ENCODE measurements around the gene CA12.

The CA12 gene

GRCh38 chr15:63331456-63331855, 50.2 kb downstream of the CA12 start:
- Histone ChIP-seq H3K9ac (ENCODE audit: low read length) (no peak overlapping the region), H3K36me3 (ENCODE audit: control insufficient read depth in 1 of 2, insufficient read depth in 2 of 2, low read depth in 1 of 2, low read length in 2 of 2) (peaks cover 6 to 83% of the 10 kb centered on the region in 2 experiments), H4K91ac (ENCODE audit: low read length) (no peak overlapping the region), H2BK12ac (ENCODE audit: low read length in 2 of 2) (no peak overlapping the region), H3K18ac (ENCODE audit: low read depth in 1 of 2, low read length in 2 of 2) (no peak overlapping the region), H2AFZ (ENCODE audit: low read depth, low read length) (no peak overlapping the region), H3K4me1 (ENCODE audit: control insufficient read depth, insufficient read depth, low read depth, low read length) (peaks cover 12% of the 10 kb centered on the region), H2AK5ac (ENCODE audit: low read length, severe bottlenecking) (no peak overlapping the region), H3K27ac (ENCODE audit: low read length, poor library complexity, severe bottlenecking) (no peak overlapping the region), H3K4ac (ENCODE audit: low read depth in 1 of 2, low read length in 2 of 2) (no peak overlapping the region), H2BK120ac (ENCODE audit: low read depth, low read length) (no peak overlapping the region), H3K23ac (ENCODE audit: low read length in 2 of 2) (no peak overlapping the region), H3K4me2 (ENCODE audit: low read length, poor library complexity, severe bottlenecking) (no peak overlapping the region), H3K9me3 (ENCODE audit: control insufficient read depth, low read length) (no peaks in the 10 kb centered on the region), H3K14ac (ENCODE audit: low read length in 2 of 2) (peak overlapping the region in 1 of 2 experiments; percentile 44), H3K4me3 (ENCODE audit: insufficient read depth in 1 of 2, low read depth in 1 of 2, low read length in 2 of 2) (no peak overlapping the region), H3K79me1 (replicated peaks; ENCODE audit: low read length, poor library complexity, severe bottlenecking) (no peaks in the 10 kb centered on the region), H2BK15ac (ENCODE audit: low read depth, poor library complexity, severe bottlenecking) (no peak overlapping the region), H2BK5ac (ENCODE audit: low read depth, low read length, poor library complexity, severe bottlenecking) (no peak overlapping the region), H4K8ac (ENCODE audit: low read length) (no peak overlapping the region), H3K27me3 (ENCODE audit: control insufficient read depth in 1 of 2, insufficient read depth in 1 of 2, low read length in 2 of 2) (no peaks in the 10 kb centered on the region)
- 93% methylated on average over 12 of the region's 12 CpGs for WGBS
- DNase-seq: no peak

GRCh38 chr15:63330926-63331325, 50.7 kb downstream of the CA12 start:
- Histone ChIP-seq H2BK15ac (ENCODE audit: low read depth, poor library complexity, severe bottlenecking) (no peak overlapping the region), H3K18ac (ENCODE audit: low read depth in 1 of 2, low read length in 2 of 2) (no peak overlapping the region), H2AK5ac (ENCODE audit: low read length, severe bottlenecking) (no peak overlapping the region), H3K14ac (ENCODE audit: low read length in 2 of 2) (no peak overlapping the region), H3K9me3 (ENCODE audit: control insufficient read depth, low read length) (no peaks in the 10 kb centered on the region), H3K27ac (ENCODE audit: low read length, poor library complexity, severe bottlenecking) (no peak overlapping the region), H2BK5ac (ENCODE audit: low read depth, low read length, poor library complexity, severe bottlenecking) (no peak overlapping the region), H3K79me1 (replicated peaks; ENCODE audit: low read length, poor library complexity, severe bottlenecking) (no peaks in the 10 kb centered on the region), H3K9ac (ENCODE audit: low read length) (no peak overlapping the region), H3K4me2 (ENCODE audit: low read length, poor library complexity, severe bottlenecking) (no peak overlapping the region), H2AFZ (ENCODE audit: low read depth, low read length) (no peak overlapping the region), H4K91ac (ENCODE audit: low read length) (no peak overlapping the region), H3K27me3 (ENCODE audit: control insufficient read depth in 1 of 2, insufficient read depth in 1 of 2, low read length in 2 of 2) (no peaks in the 10 kb centered on the region), H4K8ac (ENCODE audit: low read length) (no peak overlapping the region), H2BK120ac (ENCODE audit: low read depth, low read length) (no peak overlapping the region), H3K4me3 (ENCODE audit: insufficient read depth in 1 of 2, low read depth in 1 of 2, low read length in 2 of 2) (no peak overlapping the region), H3K4me1 (ENCODE audit: control insufficient read depth, insufficient read depth, low read depth, low read length) (peaks cover 12% of the 10 kb centered on the region), H2BK12ac (ENCODE audit: low read length in 2 of 2) (no peak overlapping the region), H3K4ac (ENCODE audit: low read depth in 1 of 2, low read length in 2 of 2) (no peak overlapping the region), H3K36me3 (ENCODE audit: control insufficient read depth in 1 of 2, insufficient read depth in 2 of 2, low read depth in 1 of 2, low read length in 2 of 2) (peaks cover 5 to 84% of the 10 kb centered on the region in 2 experiments), H3K23ac (ENCODE audit: low read length in 2 of 2) (no peak overlapping the region)
- WGBS: 96% methylated on average over 10 of the region's 10 CpGs
- DNase-seq: no peak

GRCh38 chr15:63329567-63330350, 51.9 kb downstream of the CA12 start:
- no peak overlapping the region for H2BK15ac ChIP-seq (ENCODE audit: low read depth, poor library complexity, severe bottlenecking)
- no peaks in the 10 kb centered on the region for H3K79me1 ChIP-seq (replicated peaks; ENCODE audit: low read length, poor library complexity, severe bottlenecking)
- H3K27me3 ChIP-seq (ENCODE audit: control insufficient read depth in 1 of 2, insufficient read depth in 1 of 2, low read length in 2 of 2): no peaks in the 10 kb centered on the region
- H3K4ac ChIP-seq (ENCODE audit: low read depth in 1 of 2, low read length in 2 of 2): no peak overlapping the region
- no peak overlapping the region for H2AFZ ChIP-seq (ENCODE audit: low read depth, low read length)
- no peak overlapping the region for H4K91ac ChIP-seq (ENCODE audit: low read length)
- H3K14ac ChIP-seq (ENCODE audit: low read length in 2 of 2): peak overlapping the region in 1 of 2 experiments; percentile 80
- H2AK5ac ChIP-seq (ENCODE audit: low read length, severe bottlenecking): no peak overlapping the region
- 98% methylated on average over 5 of the region's 5 CpGs for WGBS
- H3K18ac ChIP-seq (ENCODE audit: low read depth in 1 of 2, low read length in 2 of 2): peak overlapping the region in 1 of 2 experiments; percentile 52
- no peak overlapping the region for H3K23ac ChIP-seq (ENCODE audit: low read length in 2 of 2)
- H3K27ac ChIP-seq (ENCODE audit: low read length, poor library complexity, severe bottlenecking): no peak overlapping the region
- peaks cover 10% of the 10 kb centered on the region for H3K4me1 ChIP-seq (ENCODE audit: control insufficient read depth, insufficient read depth, low read depth, low read length)
- peaks cover 4 to 86% of the 10 kb centered on the region in 2 experiments for H3K36me3 ChIP-seq (ENCODE audit: control insufficient read depth in 1 of 2, insufficient read depth in 2 of 2, low read depth in 1 of 2, low read length in 2 of 2)
- H4K8ac ChIP-seq (ENCODE audit: low read length): no peak overlapping the region
- H2BK12ac ChIP-seq (ENCODE audit: low read length in 2 of 2): peak overlapping the region in 1 of 2 experiments; percentile 35
- no peak overlapping the region for H3K9ac ChIP-seq (ENCODE audit: low read length)
- H3K9me3 ChIP-seq (ENCODE audit: control insufficient read depth, low read length): no peaks in the 10 kb centered on the region
- no peak overlapping the region for H2BK120ac ChIP-seq (ENCODE audit: low read depth, low read length)
- no peak overlapping the region for H2BK5ac ChIP-seq (ENCODE audit: low read depth, low read length, poor library complexity, severe bottlenecking)
- no peak overlapping the region for H3K4me3 ChIP-seq (ENCODE audit: insufficient read depth in 1 of 2, low read depth in 1 of 2, low read length in 2 of 2)
- no peak overlapping the region for H3K4me2 ChIP-seq (ENCODE audit: low read length, poor library complexity, severe bottlenecking)
- DNase-seq: no peak

- no peak overlapping the region for H3K4me3 ChIP-seq (ENCODE audit: insufficient read depth in 1 of 2, low read depth in 1 of 2, low read length in 2 of 2)
- H2BK5ac ChIP-seq (ENCODE audit: low read depth, low read length, poor library complexity, severe bottlenecking): no peak overlapping the region
- H3K27ac ChIP-seq (ENCODE audit: low read length, poor library complexity, severe bottlenecking): no peak overlapping the region
- DNase-seq: no peak
- no peak overlapping the region for H3K23ac ChIP-seq (ENCODE audit: low read length in 2 of 2)
- no peaks in the 10 kb centered on the region for H3K79me1 ChIP-seq (replicated peaks; ENCODE audit: low read length, poor library complexity, severe bottlenecking)
- no peak overlapping the region for H3K14ac ChIP-seq (ENCODE audit: low read length in 2 of 2)
- H2BK120ac ChIP-seq (ENCODE audit: low read depth, low read length): no peak overlapping the region
- WGBS: 87% methylated on average over 12 of the region's 12 CpGs
- H3K36me3 ChIP-seq (ENCODE audit: control insufficient read depth in 1 of 2, insufficient read depth in 2 of 2, low read depth in 1 of 2, low read length in 2 of 2): peaks cover 4 to 81% of the 10 kb centered on the region in 2 experiments
- no peak overlapping the region for H3K18ac ChIP-seq (ENCODE audit: low read depth in 1 of 2, low read length in 2 of 2)
- no peak overlapping the region for H2BK12ac ChIP-seq (ENCODE audit: low read length in 2 of 2)
- H3K4me1 ChIP-seq (ENCODE audit: control insufficient read depth, insufficient read depth, low read depth, low read length): peaks cover 10% of the 10 kb centered on the region
- H4K91ac ChIP-seq (ENCODE audit: low read length): no peak overlapping the region
- no peak overlapping the region for H4K8ac ChIP-seq (ENCODE audit: low read length)
- H3K9ac ChIP-seq (ENCODE audit: low read length): no peak overlapping the region
- H2AK5ac ChIP-seq (ENCODE audit: low read length, severe bottlenecking): no peak overlapping the region
- no peak overlapping the region for H2AFZ ChIP-seq (ENCODE audit: low read depth, low read length)
- no peak overlapping the region for H2BK15ac ChIP-seq (ENCODE audit: low read depth, poor library complexity, severe bottlenecking)
- no peak overlapping the region for H3K4ac ChIP-seq (ENCODE audit: low read depth in 1 of 2, low read length in 2 of 2)
- no peaks in the 10 kb centered on the region for H3K9me3 ChIP-seq (ENCODE audit: control insufficient read depth, low read length)
- H3K27me3 ChIP-seq (ENCODE audit: control insufficient read depth in 1 of 2, insufficient read depth in 1 of 2, low read length in 2 of 2): no peaks in the 10 kb centered on the region
- no peak overlapping the region for H3K4me2 ChIP-seq (ENCODE audit: low read length, poor library complexity, severe bottlenecking)
Measured at GRCh38 chr15:63327648-63328421, 53.8 kb downstream of the CA12 start.

Data from mesenchymal stem cell (in vitro differentiated cells and primary cell).